ENCODE data around the gene KLRD1.

DNA sequence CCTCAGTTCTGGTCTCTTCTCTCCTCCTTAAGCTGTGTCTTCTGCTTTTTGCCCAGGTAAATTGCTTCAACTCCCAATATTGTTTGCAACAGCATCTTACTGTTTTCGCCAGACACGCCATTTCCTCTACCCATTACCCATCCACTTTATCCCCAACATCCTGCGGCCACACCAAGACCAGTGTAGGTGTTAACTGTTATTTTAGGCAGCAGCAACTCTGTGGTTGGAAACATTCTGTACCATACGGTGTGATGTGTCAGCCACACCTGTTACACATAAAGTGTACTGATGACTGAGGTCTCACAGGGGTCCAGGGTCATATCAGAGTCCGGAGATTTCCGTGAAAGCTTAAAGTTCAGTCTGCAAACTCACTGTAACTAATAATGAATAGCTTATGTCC is 21.8 kb upstream of the KLRD1 start:
- TF ChIP-seq, protein P1, sequence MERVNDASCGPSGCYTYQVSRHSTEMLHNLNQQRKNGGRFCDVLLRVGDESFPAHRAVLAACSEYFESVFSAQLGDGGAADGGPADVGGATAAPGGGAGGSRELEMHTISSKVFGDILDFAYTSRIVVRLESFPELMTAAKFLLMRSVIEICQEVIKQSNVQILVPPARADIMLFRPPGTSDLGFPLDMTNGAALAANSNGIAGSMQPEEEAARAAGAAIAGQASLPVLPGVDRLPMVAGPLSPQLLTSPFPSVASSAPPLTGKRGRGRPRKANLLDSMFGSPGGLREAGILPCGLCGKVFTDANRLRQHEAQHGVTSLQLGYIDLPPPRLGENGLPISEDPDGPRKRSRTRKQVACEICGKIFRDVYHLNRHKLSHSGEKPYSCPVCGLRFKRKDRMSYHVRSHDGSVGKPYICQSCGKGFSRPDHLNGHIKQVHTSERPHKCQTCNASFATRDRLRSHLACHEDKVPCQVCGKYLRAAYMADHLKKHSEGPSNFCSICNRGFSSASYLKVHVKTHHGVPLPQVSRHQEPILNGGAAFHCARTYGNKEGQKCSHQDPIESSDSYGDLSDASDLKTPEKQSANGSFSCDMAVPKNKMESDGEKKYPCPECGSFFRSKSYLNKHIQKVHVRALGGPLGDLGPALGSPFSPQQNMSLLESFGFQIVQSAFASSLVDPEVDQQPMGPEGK (CRISPR knock-in tag; IDR thresholded peaks at IDR 0.05; ENCODE audit: borderline replicate concordance), result no peak
- TF ChIP-seq ISL1 (CRISPR knock-in tag; IDR thresholded peaks at IDR 0.05), result no peak
- TF ChIP-seq ARNTL (CRISPR knock-in tag; IDR thresholded peaks at IDR 0.05; ENCODE audit: borderline replicate concordance, low read depth), result no peak
- TF ChIP-seq, protein P2, sequence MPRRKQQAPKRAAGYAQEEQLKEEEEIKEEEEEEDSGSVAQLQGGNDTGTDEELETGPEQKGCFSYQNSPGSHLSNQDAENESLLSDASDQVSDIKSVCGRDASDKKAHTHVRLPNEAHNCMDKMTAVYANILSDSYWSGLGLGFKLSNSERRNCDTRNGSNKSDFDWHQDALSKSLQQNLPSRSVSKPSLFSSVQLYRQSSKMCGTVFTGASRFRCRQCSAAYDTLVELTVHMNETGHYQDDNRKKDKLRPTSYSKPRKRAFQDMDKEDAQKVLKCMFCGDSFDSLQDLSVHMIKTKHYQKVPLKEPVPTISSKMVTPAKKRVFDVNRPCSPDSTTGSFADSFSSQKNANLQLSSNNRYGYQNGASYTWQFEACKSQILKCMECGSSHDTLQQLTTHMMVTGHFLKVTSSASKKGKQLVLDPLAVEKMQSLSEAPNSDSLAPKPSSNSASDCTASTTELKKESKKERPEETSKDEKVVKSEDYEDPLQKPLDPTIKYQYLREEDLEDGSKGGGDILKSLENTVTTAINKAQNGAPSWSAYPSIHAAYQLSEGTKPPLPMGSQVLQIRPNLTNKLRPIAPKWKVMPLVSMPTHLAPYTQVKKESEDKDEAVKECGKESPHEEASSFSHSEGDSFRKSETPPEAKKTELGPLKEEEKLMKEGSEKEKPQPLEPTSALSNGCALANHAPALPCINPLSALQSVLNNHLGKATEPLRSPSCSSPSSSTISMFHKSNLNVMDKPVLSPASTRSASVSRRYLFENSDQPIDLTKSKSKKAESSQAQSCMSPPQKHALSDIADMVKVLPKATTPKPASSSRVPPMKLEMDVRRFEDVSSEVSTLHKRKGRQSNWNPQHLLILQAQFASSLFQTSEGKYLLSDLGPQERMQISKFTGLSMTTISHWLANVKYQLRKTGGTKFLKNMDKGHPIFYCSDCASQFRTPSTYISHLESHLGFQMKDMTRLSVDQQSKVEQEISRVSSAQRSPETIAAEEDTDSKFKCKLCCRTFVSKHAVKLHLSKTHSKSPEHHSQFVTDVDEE (CRISPR knock-in tag; IDR thresholded peaks at IDR 0.05), result no peak
- no peak for TF ChIP-seq ZFP3 (CRISPR knock-in tag; IDR thresholded peaks at IDR 0.05)
- TF ChIP-seq ESRRG (CRISPR knock-in tag; IDR thresholded peaks at IDR 0.05), result no peak
- TF ChIP-seq ZFP30 (CRISPR knock-in tag; IDR thresholded peaks at IDR 0.05), result no peak
- TF ChIP-seq, protein P3, sequence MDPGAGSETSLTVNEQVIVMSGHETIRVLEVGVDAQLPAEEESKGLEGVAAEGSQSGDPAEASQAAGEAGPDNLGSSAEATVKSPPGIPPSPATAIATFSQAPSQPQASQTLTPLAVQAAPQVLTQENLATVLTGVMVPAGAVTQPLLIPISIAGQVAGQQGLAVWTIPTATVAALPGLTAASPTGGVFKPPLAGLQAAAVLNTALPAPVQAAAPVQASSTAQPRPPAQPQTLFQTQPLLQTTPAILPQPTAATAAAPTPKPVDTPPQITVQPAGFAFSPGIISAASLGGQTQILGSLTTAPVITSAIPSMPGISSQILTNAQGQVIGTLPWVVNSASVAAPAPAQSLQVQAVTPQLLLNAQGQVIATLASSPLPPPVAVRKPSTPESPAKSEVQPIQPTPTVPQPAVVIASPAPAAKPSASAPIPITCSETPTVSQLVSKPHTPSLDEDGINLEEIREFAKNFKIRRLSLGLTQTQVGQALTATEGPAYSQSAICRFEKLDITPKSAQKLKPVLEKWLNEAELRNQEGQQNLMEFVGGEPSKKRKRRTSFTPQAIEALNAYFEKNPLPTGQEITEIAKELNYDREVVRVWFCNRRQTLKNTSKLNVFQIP (CRISPR knock-in tag; IDR thresholded peaks at IDR 0.05; ENCODE audit: borderline replicate concordance, low read depth), result no peak
- no peak for TF ChIP-seq SNAI2 (CRISPR knock-in tag; IDR thresholded peaks at IDR 0.05)
- no peak for TF ChIP-seq TOX (CRISPR knock-in tag; IDR thresholded peaks at IDR 0.05; ENCODE audit: borderline replicate concordance)
- no peak for TF ChIP-seq RARB (CRISPR knock-in tag; IDR thresholded peaks at IDR 0.05)
- no peak for TF ChIP-seq TCF4 (CRISPR knock-in tag; IDR thresholded peaks at IDR 0.05; ENCODE audit: borderline replicate concordance)
